ENCODE results near the gene P3R3URF.

GRCh38 chr1:46180082-46180616, 3.9 kb upstream of the P3R3URF start:
- TF ChIP-seq POLR2A (IDR thresholded peaks at IDR 0.05) = peak; percentile 94
- TF ChIP-seq CTCF (IDR thresholded peaks at IDR 0.05) = peak in 4 of 5 experiments; percentile 15 to 61 (median 44)
- peak; percentile 44 to 93 (median 93) for TF ChIP-seq POLR2AphosphoS5 (IDR thresholded peaks at IDR 0.05)

All from transverse colon (tissue), 4 donors.